Peyer's patch (tissue), 4 donors: Measurements from ENCODE around the gene ADAMTS16. TPM values are rescaled to one million over a fixed set of nuclear protein-coding genes. Genes with fewer than 3 reads are reported as not detected.

Experiments used
- DNase-seq, 3 donors: peaks; one replicate each; pipeline ENCODE4 v3.0.0-alpha.2; 2017 to 2019
- H3K27ac ChIP-seq, 4 donors: fragments of 200-600 bp; sonication (generic); one replicate each; pipeline ENCODE4 v1.5.1; 2016 to 2019
- H3K27me3 ChIP-seq, 2 donors: fragments of 200-600 bp; sonication (generic); one replicate each; pipeline ENCODE4 v1.5.1; 2019
- H3K36me3 ChIP-seq, 3 donors: fragments of 200-600 bp; sonication (generic); one replicate each; pipeline ENCODE4 v1.5.1; 2016 to 2019
- H3K4me1 ChIP-seq, 4 donors: fragments of 200-600 bp; sonication (generic); one replicate each; pipeline ENCODE4 v1.5.1; 2016 to 2019
- H3K4me3 ChIP-seq, 4 donors: fragments of 200-600 bp; sonication (generic); 1 replicate in 3 of 4; 2 replicates in 1 of 4; pipeline ENCODE4 v1.5.1; 2016 to 2019; ENCODE audit warnings: mild to moderate bottlenecking in 1 of 4
- H3K9me3 ChIP-seq, 4 donors: fragments of 200-600 bp; sonication (generic); one replicate each; pipeline ENCODE4 v1.5.1; 2016 to 2019; ENCODE audit warnings: mild to moderate bottlenecking in 1 of 4
- CTCF ChIP-seq, 6 experiments: fragments of 450-650 bp in 4 of 6; fragments of 200-600 bp in 2 of 6; sonication (generic) in 1 of 6; IDR thresholded peaks; one replicate each; pipeline ENCODE4 v1.5.1; 2017 to 2019; ENCODE audit warnings: antibody characterized with exemption in 6 of 6, mild to moderate bottlenecking in 3 of 6, moderate library complexity in 1 of 6
- POLR2A ChIP-seq, 2 donors: fragments of 450-650 bp; IDR thresholded peaks; one replicate each; pipeline ENCODE4 v1.5.1; 2017; ENCODE audit warnings: antibody characterized with exemption in 2 of 2, mild to moderate bottlenecking in 2 of 2, moderate library complexity in 2 of 2
- total RNA-seq, 4 donors: library from RNA; depleted of rRNA; stranded (reverse); fragments of >200 nt; gene quantifications; one replicate each; pipeline ENCODE4 v1.1.0, GENCODE V29; 2016

The ADAMTS16 gene
- total RNA-seq, 4 donors from 2014 or later, result 1.7 TPM; not detected in 3

DNA sequence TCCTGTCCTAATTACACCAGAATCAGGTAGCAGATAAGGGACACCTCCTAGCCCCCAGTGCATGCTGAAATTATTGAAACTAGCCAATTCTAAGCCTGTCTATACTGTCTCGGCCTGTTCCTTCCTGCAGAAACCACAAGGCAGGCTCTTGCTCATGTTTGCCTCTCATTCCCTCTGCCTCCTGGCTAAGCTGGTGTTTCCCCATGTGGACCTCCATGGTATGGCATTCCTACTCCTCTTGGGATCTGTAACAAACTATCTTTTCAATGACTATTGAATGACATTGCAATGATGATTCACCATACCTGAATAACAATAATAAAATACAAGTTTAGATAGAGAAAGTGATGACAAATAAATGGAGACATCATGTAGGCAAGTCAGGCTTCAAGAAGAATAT lies 35.6 kb upstream of the ADAMTS16 start:
- no peaks in the 10 kb centered on the region for H3K9me3 ChIP-seq
- no peak overlapping the region for H3K27ac ChIP-seq
- TF ChIP-seq POLR2A (IDR thresholded peaks at IDR 0.05) (no peak), CTCF (IDR thresholded peaks at IDR 0.05) (no peak)
- no peaks in the 10 kb centered on the region for H3K27me3 ChIP-seq
- no peak overlapping the region for H3K4me3 ChIP-seq
- DNase-seq, result no peak
- H3K36me3 ChIP-seq, result no peaks in the 10 kb centered on the region
- H3K4me1 ChIP-seq, result no peaks in the 10 kb centered on the region

DNA sequence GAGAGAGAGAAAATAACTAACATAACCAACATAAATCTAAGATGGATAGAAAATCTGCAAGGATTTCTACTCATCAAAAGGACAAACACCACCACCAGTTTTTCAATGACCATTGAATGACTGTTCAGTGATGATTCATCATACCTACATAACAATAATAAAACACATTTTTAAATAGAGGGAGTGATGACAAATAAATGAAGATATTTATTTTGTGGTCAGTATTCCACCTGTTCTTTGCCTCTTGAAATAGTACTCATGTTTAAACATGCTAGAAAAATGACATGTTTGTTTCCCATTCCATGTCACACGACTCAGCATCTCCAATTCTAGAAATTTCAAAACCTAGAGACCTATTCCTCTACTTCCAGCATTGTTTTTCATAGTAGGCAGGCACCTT lies 34.6 kb upstream of the ADAMTS16 start:
- no peak for TF ChIP-seq POLR2A (IDR thresholded peaks at IDR 0.05)
- no peak for TF ChIP-seq CTCF (IDR thresholded peaks at IDR 0.05)
- no peak for DNase-seq
- H3K4me1 ChIP-seq, result no peaks in the 10 kb centered on the region
- no peaks in the 10 kb centered on the region for H3K27me3 ChIP-seq
- H3K27ac ChIP-seq, result no peak overlapping the region
- no peaks in the 10 kb centered on the region for H3K9me3 ChIP-seq
- no peaks in the 10 kb centered on the region for H3K36me3 ChIP-seq
- H3K4me3 ChIP-seq, result no peak overlapping the region

- no peak overlapping the region for H3K4me3 ChIP-seq
- no peaks in the 10 kb centered on the region for H3K9me3 ChIP-seq
- H3K36me3 ChIP-seq, result no peaks in the 10 kb centered on the region
- DNase-seq, result no peak
- no peaks in the 10 kb centered on the region for H3K27me3 ChIP-seq
- TF ChIP-seq POLR2A (IDR thresholded peaks at IDR 0.05) (no peak), CTCF (IDR thresholded peaks at IDR 0.05) (no peak)
- no peak overlapping the region for H3K27ac ChIP-seq
- H3K4me1 ChIP-seq, result no peaks in the 10 kb centered on the region
These were observed 23.2 kb upstream of the ADAMTS16 start for GRCh38 chr5:5116956-5117355.

GRCh38 chr5:5122776-5123175 lies 17.4 kb upstream of the ADAMTS16 start:
- no peak for TF ChIP-seq POLR2A (IDR thresholded peaks at IDR 0.05)
- no peak for TF ChIP-seq CTCF (IDR thresholded peaks at IDR 0.05)
- Histone ChIP-seq H3K36me3 (no peaks in the 10 kb centered on the region), H3K27me3 (no peaks in the 10 kb centered on the region), H3K9me3 (no peaks in the 10 kb centered on the region), H3K27ac (no peak overlapping the region), H3K4me1 (no peaks in the 10 kb centered on the region), H3K4me3 (no peak overlapping the region)
- no peak for DNase-seq

GRCh38 chr5:5124231-5124630 lies 15.9 kb upstream of the ADAMTS16 start:
- no peaks in the 10 kb centered on the region for H3K9me3 ChIP-seq
- no peaks in the 10 kb centered on the region for H3K27me3 ChIP-seq
- H3K4me3 ChIP-seq, result no peak overlapping the region
- DNase-seq, result no peak
- no peaks in the 10 kb centered on the region for H3K4me1 ChIP-seq
- TF ChIP-seq POLR2A (IDR thresholded peaks at IDR 0.05), result no peak
- TF ChIP-seq CTCF (IDR thresholded peaks at IDR 0.05), result no peak
- H3K36me3 ChIP-seq, result no peaks in the 10 kb centered on the region
- no peak overlapping the region for H3K27ac ChIP-seq

DNA sequence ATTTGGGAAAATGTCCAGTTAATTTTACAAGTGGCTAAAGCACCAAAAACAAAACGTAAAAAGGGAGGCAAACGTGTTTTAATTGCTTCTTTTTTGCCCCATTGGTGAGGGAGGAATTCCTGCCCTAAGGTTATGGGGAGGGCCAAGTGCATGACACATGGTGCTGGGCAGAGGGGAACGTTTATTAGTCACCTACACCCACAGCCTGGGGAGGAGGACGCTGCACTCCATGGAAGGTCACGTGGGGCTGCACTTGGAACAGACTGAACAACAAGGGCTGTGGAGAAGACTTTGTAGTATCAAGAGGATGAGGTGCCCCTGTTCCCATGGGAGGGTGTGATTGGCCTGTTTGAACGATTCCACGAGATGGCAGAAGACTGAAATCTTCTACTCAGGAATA lies 13.7 kb upstream of the ADAMTS16 start:
- no peak overlapping the region for H3K27ac ChIP-seq
- no peaks in the 10 kb centered on the region for H3K4me1 ChIP-seq
- TF ChIP-seq POLR2A (IDR thresholded peaks at IDR 0.05) (no peak), CTCF (IDR thresholded peaks at IDR 0.05) (no peak)
- no peaks in the 10 kb centered on the region for H3K27me3 ChIP-seq
- no peak overlapping the region for H3K4me3 ChIP-seq
- H3K36me3 ChIP-seq, result no peaks in the 10 kb centered on the region
- no peak for DNase-seq
- no peaks in the 10 kb centered on the region for H3K9me3 ChIP-seq
